Measurements from ENCODE around the gene ARFGEF3. TPM values are rescaled to one million over a fixed set of nuclear protein-coding genes. Genes with fewer than 3 reads are reported as not detected.

ARFGEF3 gene
- total RNA-seq = 10 to 100 TPM; 16.9 to 22.6 TPM
- 1 to 10 TPM; 5.8 to 9.3 (median 7.2) TPM for polyA plus RNA-seq (ENCODE audit: insufficient read length in 6 of 6)
- long read RNA-seq, donor 1 = 0 reads
- long read RNA-seq, donor 2 = 0 reads
- long read RNA-seq, donor 3 = 0 reads
- long read RNA-seq, donor 4, partial matches to known transcripts = 1 of 2 reads
- long read RNA-seq, donor 4, other reads (novel, unspliced or antisense) = 1 of 2 reads
- long read RNA-seq, donor 5 = 0 reads
- long read RNA-seq, donor 6 = 0 reads
- long read RNA-seq, donor 7 = 0 reads
- long read RNA-seq, donor 8 = 0 reads
- long read RNA-seq, donor 9 = 0 reads
- long read RNA-seq, donor 10, partial matches to known transcripts = 1 of 3 reads
- long read RNA-seq, donor 10, other reads (novel, unspliced or antisense) = 2 of 3 reads
- long read RNA-seq, donor 11 = 0 reads
- long read RNA-seq, donor 12 = 0 reads

GRCh38 chr6:138161338-138162110 is at the start of gene ARFGEF3:
ARFGEF3 (plus strand) TSS chr6:138161939; CDS start chr6:138162087, 148 bp downstream.
- peak; percentile 88 for ATAC-seq
- peaks cover 0 to 29% of the 10 kb centered on the region in 2 donors for H3K4me1 ChIP-seq
- peak in 3 of 4 donors; percentile 25 to 89 (median 53) for DNase-seq
- H3K27me3 ChIP-seq = peaks cover 6 to 73% of the 10 kb centered on the region in 2 donors
- H3K9me3 ChIP-seq = no peaks in the 10 kb centered on the region
- H3K36me3 ChIP-seq = no peaks in the 10 kb centered on the region
- peak within 1 kb of the TSS; percentile 58 to 62 for H3K4me3 ChIP-seq
- no peak for TF ChIP-seq CTCF (IDR thresholded peaks at IDR 0.05)
- intact Hi-C loops (cut with DNase I) = no loop called here
- H3K27ac ChIP-seq = peak within 1 kb of the TSS; percentile 79 to 85

- no peaks in the 10 kb centered on the region for H3K4me1 ChIP-seq
- no peak overlapping the region for H3K4me3 ChIP-seq
- ATAC-seq (no peak), DNase-seq (no peak)
- H3K27ac ChIP-seq = no peak overlapping the region
- no peaks in the 10 kb centered on the region for H3K9me3 ChIP-seq
- no peak for TF ChIP-seq CTCF (IDR thresholded peaks at IDR 0.05)
- no peaks in the 10 kb centered on the region for H3K36me3 ChIP-seq
- H3K27me3 ChIP-seq = peaks cover 0 to 11% of the 10 kb centered on the region in 2 donors
- intact Hi-C loops (cut with DNase I) = loop anchor here in 1 of 2 donors (10.0 kb wide), 1 partner anchor 401 kb away; no protein-coding TSS in a partner anchor
These were observed 48.0 kb upstream of the ARFGEF3 start for GRCh38 chr6:138113588-138114210.

- no peaks in the 10 kb centered on the region for H3K4me1 ChIP-seq
- intact Hi-C loops (cut with DNase I) = loop anchor here in 1 of 2 donors (5.0 to 10.0 kb wide), 2 partner anchors 162 to 400 kb away; no protein-coding TSS in a partner anchor
- ATAC-seq = no peak
- no peak for TF ChIP-seq CTCF (IDR thresholded peaks at IDR 0.05)
- no peaks in the 10 kb centered on the region for H3K36me3 ChIP-seq
- no peak overlapping the region for H3K4me3 ChIP-seq
- H3K27me3 ChIP-seq = peaks cover 0 to 5% of the 10 kb centered on the region in 2 donors
- no peaks in the 10 kb centered on the region for H3K9me3 ChIP-seq
- no peak for DNase-seq
- H3K27ac ChIP-seq = no peak overlapping the region
These were observed 46.5 kb upstream of the ARFGEF3 start for GRCh38 chr6:138115201-138115600.

GRCh38 chr6:138115877-138116660 is 45.7 kb upstream of the ARFGEF3 start:
- no peak overlapping the region for H3K27ac ChIP-seq
- H3K4me1 ChIP-seq = no peaks in the 10 kb centered on the region
- H3K4me3 ChIP-seq = no peak overlapping the region
- H3K9me3 ChIP-seq = no peaks in the 10 kb centered on the region
- DNase-seq (peak in 3 of 4 donors; percentile 51 to 83 (median 65)), ATAC-seq (peak; percentile 98)
- intact Hi-C loops (cut with DNase I) = loop anchor here in 1 of 2 donors (5.0 to 10.0 kb wide), 2 partner anchors 161 to 399 kb away; no protein-coding TSS in a partner anchor
- peak; percentile 61 to 73 for TF ChIP-seq CTCF (IDR thresholded peaks at IDR 0.05)
- H3K36me3 ChIP-seq = no peaks in the 10 kb centered on the region
- H3K27me3 ChIP-seq = peaks cover 0 to 5% of the 10 kb centered on the region in 2 donors
